Rectal smooth muscle tissue (tissue), 1 donor: ENCODE data around the gene DYNLT1.
"Not testable (repeated sequence)": the region's sequence is repeated elsewhere in the genome, so short reads cannot be mapped to it uniquely, and the experiment has no call there.

ENCODE experiments used
- H3K27ac ChIP-seq: one replicate; pipeline ENCODE4 v1.7.0; 2013; ENCODE audit warnings: low read depth, low read length, inconsistent platforms
- H3K27me3 ChIP-seq: one replicate; pipeline ENCODE4 v1.7.0; 2013; ENCODE audit warnings: low read length; ENCODE audit not compliant: control insufficient read depth, insufficient read depth
- H3K36me3 ChIP-seq: one replicate; pipeline ENCODE4 v1.7.0; 2013; ENCODE audit warnings: low read length; ENCODE audit not compliant: control insufficient read depth, insufficient read depth
- H3K4me1 ChIP-seq: one replicate; pipeline ENCODE4 v1.7.0; 2013; ENCODE audit warnings: low read length; ENCODE audit not compliant: control insufficient read depth, insufficient read depth
- H3K4me3 ChIP-seq: one replicate; pipeline ENCODE4 v1.7.0; 2013; ENCODE audit warnings: low read length
- H3K9ac ChIP-seq: one replicate; pipeline ENCODE4 v1.7.0; 2013; ENCODE audit warnings: low read length

The DYNLT1 gene

GRCh38 chr6:158656986-158657385, 12.4 kb upstream of the DYNLT1 start:
- H3K4me1 ChIP-seq = peaks cover 13% of the 10 kb centered on the region
- not testable (repeated sequence) for H3K36me3 ChIP-seq, H3K27ac ChIP-seq, H3K27me3 ChIP-seq, H3K4me3 ChIP-seq, H3K9ac ChIP-seq

GRCh38 chr6:158655569-158656450, 11.3 kb upstream of the DYNLT1 start:
- Histone ChIP-seq H3K27me3 (no peaks in the 10 kb centered on the region), H3K27ac (no peak overlapping the region), H3K4me3 (no peak overlapping the region), H3K36me3 (no peaks in the 10 kb centered on the region), H3K9ac (no peak overlapping the region), H3K4me1 (peaks cover 13% of the 10 kb centered on the region)

DNA sequence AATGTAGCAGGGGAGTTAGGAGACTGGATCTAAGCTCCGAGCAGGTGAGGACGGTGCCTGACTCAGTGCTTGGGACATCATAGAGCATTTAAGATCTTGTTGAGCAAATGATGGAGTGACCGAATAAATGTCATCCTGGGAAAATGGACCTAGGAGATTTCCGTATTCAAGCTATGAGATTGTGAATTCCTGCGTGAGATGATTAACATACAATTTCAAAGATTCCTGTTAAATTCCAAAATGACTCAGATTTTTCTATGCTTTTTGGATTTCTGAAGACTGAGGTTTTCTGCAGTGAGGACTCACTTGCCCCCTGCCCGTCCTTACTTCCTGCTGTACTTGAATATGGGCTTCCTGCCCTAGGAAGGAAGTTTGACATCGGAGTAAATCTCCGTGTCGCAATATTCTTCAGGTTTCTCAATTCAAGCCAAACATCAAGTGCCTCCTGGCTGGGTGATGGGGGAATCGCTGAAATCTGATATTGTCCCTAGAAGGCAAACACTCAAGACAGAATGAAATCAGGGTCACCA, 10.5 kb upstream of the DYNLT1 start:
- Histone ChIP-seq H3K4me3 (no peak overlapping the region), H3K36me3 (no peaks in the 10 kb centered on the region), H3K4me1 (peaks cover 13% of the 10 kb centered on the region), H3K9ac (no peak overlapping the region), H3K27me3 (no peaks in the 10 kb centered on the region), H3K27ac (peak overlapping the region; percentile 84)

DNA sequence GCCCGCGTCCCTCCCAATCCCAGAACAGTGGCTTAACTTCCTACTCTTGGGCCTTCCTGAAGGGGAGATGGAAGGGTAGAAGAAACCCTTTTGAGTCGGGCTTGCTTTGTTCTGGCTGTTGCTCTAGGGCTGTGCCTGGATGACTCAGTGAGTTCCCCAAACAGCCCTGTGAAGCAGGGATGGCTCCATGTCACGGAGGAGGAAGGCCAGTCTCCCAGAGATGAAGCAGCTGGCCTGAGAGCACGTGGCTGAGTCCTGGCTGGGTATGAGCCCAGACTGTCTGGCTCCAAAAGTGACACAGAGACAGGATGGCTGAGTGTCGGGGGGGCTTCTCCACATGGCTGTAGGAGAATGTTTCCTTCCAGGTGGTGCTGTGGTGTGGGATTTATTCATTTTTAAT, 10.0 kb upstream of the DYNLT1 start:
- Histone ChIP-seq H3K27ac (peak overlapping the region; percentile 84), H3K4me1 (peaks cover 13% of the 10 kb centered on the region), H3K4me3 (no peak overlapping the region), H3K36me3 (no peaks in the 10 kb centered on the region), H3K27me3 (no peaks in the 10 kb centered on the region), H3K9ac (no peak overlapping the region)

DNA sequence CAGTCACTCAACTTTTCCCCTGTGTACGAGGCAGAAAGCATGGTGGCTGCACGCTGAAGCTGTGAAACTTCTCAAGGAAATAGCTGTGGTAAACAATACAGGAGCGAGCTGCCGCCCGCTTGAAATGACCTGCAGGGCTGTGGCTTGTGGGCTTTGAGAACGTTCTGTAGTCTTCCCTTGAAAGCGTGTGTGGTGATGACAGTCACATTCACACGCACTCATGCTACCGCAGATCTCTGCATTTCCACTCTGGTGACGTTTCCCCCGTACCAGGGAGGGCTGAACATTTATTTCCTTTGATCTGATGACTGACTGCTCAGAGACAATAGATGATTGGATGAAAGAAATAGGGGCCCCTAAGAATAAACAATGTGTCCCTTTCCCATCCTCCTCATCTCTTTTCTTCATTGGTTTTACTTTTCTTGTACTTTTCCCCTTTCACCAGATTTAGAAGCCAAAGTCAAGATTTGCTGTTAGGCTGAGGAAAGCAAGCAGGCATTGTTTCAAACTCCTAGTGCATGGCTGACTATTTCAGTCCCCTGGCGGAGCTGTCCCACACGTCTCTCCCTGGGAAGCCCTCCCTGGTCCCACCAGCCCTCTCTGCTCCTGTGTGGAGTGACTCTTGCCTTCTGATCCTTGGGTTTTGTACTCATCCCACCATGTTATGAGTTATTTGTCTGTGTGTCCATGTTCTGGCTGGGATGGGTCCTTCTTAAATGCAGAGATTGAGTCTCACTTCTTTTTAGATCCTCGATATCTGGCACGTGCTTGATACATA, 9.2 kb upstream of the DYNLT1 start:
- Histone ChIP-seq H3K36me3 (no peaks in the 10 kb centered on the region), H3K27me3 (no peaks in the 10 kb centered on the region), H3K27ac (peak overlapping the region; percentile 84), H3K4me1 (peaks cover 13% of the 10 kb centered on the region), H3K9ac (no peak overlapping the region), H3K4me3 (no peak overlapping the region)

GRCh38 chr6:158651981-158652737, 7.6 kb upstream of the DYNLT1 start:
- not testable (repeated sequence) for H3K27ac ChIP-seq, H3K4me3 ChIP-seq, H3K27me3 ChIP-seq, H3K9ac ChIP-seq, H3K36me3 ChIP-seq
- peaks cover 13% of the 10 kb centered on the region for H3K4me1 ChIP-seq

DNA sequence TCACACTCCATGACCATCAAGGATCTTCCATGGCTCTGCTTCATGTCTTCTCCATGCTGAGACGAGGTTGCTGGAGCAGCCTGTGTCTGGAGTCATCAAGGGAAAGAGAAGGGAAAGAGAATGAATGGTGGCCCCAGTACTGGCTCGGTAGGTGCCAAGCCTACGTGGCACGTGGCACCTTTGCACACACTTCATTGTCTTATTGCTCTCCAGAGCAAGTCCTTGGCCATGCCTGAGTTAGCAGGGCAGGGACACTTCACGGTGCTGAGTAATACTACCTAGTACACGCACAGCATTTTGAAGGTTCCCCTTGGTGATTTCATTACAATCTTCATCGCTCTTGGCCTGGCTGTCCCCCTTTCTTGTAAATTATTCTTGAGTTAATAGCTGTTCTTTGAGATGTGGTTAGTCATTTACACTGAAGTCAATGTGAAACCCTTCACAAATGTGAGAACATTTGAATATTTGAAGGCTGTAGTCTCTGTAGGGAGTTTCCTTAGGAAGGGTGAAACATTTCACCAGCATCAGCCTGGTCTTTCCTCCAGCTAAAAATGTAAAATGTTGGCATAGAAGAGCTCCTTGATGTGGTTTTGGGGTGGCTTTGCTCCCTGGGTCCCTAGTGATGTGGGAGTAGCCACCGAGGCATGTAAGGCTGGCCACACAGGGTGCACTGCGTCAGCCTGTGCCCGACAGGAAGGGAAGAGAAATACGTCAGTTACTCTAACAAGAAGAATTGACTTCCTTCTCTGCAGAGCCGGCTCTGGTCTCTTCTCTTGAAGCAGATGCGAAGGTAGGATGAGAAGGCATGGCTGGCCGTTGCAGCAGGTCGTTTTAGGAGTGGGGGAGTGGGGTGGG, 5.0 kb upstream of the DYNLT1 start, which contains the start of gene SYTL3:
TSS of gene SYTL3 (plus strand) at position 766 of the 855 bp plus-strand sequence. CDS start 13,215 bp downstream, outside the sequence.
- Histone ChIP-seq H3K9ac (no peak within 1 kb of the TSS), H3K36me3 (no peaks in the 10 kb centered on the region), H3K27me3 (no peaks in the 10 kb centered on the region), H3K27ac (no peak within 1 kb of the TSS), H3K4me1 (peaks cover 8% of the 10 kb centered on the region), H3K4me3 (no peak within 1 kb of the TSS)

GRCh38 chr6:158648682-158649131, 4.2 kb upstream of the DYNLT1 start:
- Histone ChIP-seq H3K9ac (no peak overlapping the region), H3K36me3 (no peaks in the 10 kb centered on the region), H3K27ac (no peak overlapping the region), H3K4me1 (no peaks in the 10 kb centered on the region), H3K4me3 (no peak overlapping the region), H3K27me3 (no peaks in the 10 kb centered on the region)

GRCh38 chr6:158647501-158647900, 3.0 kb upstream of the DYNLT1 start:
- Histone ChIP-seq H3K4me1 (peaks cover 4% of the 10 kb centered on the region), H3K4me3 (no peak overlapping the region), H3K9ac (no peak overlapping the region), H3K36me3 (no peaks in the 10 kb centered on the region), H3K27ac (no peak overlapping the region), H3K27me3 (no peaks in the 10 kb centered on the region)

- no peak overlapping the region for H3K9ac ChIP-seq
- no peaks in the 10 kb centered on the region for H3K36me3 ChIP-seq
- no peak overlapping the region for H3K4me3 ChIP-seq
- H3K4me1 ChIP-seq = peaks cover 4% of the 10 kb centered on the region
- no peaks in the 10 kb centered on the region for H3K27me3 ChIP-seq
- no peak overlapping the region for H3K27ac ChIP-seq
These were observed 1.7 kb upstream of the DYNLT1 start for GRCh38 chr6:158646023-158646910.
